ENCODE measurements around the gene TMEM271. TPM values are rescaled to one million over a fixed set of nuclear protein-coding genes. Genes with fewer than 3 reads are reported as not detected.
"Not testable (repeated sequence)": the region's sequence is repeated elsewhere in the genome, so short reads cannot be mapped to it uniquely, and the experiment has no call there.

The TMEM271 gene
- total RNA-seq, 4 donors from 2014 or later, result 0.17 to 3.6 (median 2.1) TPM

GRCh38 chr4:598925-599324 lies 22.8 kb upstream of the TMEM271 start:
- TF ChIP-seq POLR2A (IDR thresholded peaks at IDR 0.05) (no peak), CTCF (IDR thresholded peaks at IDR 0.05) (no peak)

GRCh38 chr4:592825-593520 lies 16.9 kb upstream of the TMEM271 start:
- H3K4me3 ChIP-seq (ENCODE audit: low read depth, poor library complexity, severe bottlenecking), result no peak overlapping the region
- TF ChIP-seq CTCF (IDR thresholded peaks at IDR 0.05), result no peak
- TF ChIP-seq POLR2A (IDR thresholded peaks at IDR 0.05), result no peak
- peak in 1 of 2 donors; percentile 42 for DNase-seq (ENCODE audit: low spot score in 2 of 2)
- intact Hi-C loops (cut with DNase I; ENCODE audit: low total_unique reads), result no loop called here
- WGBS, 2 donors, result 81 to 82% methylated on average over 5 of the region's 5 CpGs

More at GRCh38 chr4:598925-599324, 22.8 kb upstream of the TMEM271 start:
- 79 to 80% methylated on average over 3 of the region's 3 CpGs for WGBS, 2 donors
- DNase-seq (ENCODE audit: low spot score in 2 of 2), result no peak
- intact Hi-C loops (cut with DNase I; ENCODE audit: low total_unique reads), result no loop called here
- no peak overlapping the region for H3K4me3 ChIP-seq (ENCODE audit: low read depth, poor library complexity, severe bottlenecking)

GRCh38 chr4:592178-592577 lies 16.1 kb upstream of the TMEM271 start:
- H3K4me3 ChIP-seq (ENCODE audit: low read depth, poor library complexity, severe bottlenecking); intact Hi-C loops (cut with DNase I; ENCODE audit: low total_unique reads): not testable (repeated sequence)
- DNase-seq (ENCODE audit: low spot score in 2 of 2), result peak in 1 of 2 donors; percentile 37
- whole genome bisulfite sequencing, 2 donors, result 79 to 83% methylated on average over 13 of the region's 13 CpGs

- no peak overlapping the region for H3K4me3 ChIP-seq (ENCODE audit: low read depth, poor library complexity, severe bottlenecking)
- WGBS, 2 donors, result 90 to 92% methylated on average over 12 of the region's 12 CpGs
- intact Hi-C loops (cut with DNase I; ENCODE audit: low total_unique reads), result no loop called here
- DNase-seq (ENCODE audit: low spot score in 2 of 2), result peak in 1 of 2 donors; percentile 49
- TF ChIP-seq POLR2A (IDR thresholded peaks at IDR 0.05), result no peak
- no peak for TF ChIP-seq CTCF (IDR thresholded peaks at IDR 0.05)
Measured at GRCh38 chr4:590313-590841, 14.3 kb upstream of the TMEM271 start.

GRCh38 chr4:589219-589963 lies 13.3 kb upstream of the TMEM271 start:
- WGBS, 2 donors, result 80 to 85% methylated on average over 16 of the region's 16 CpGs
- TF ChIP-seq POLR2A (IDR thresholded peaks at IDR 0.05) (no peak), CTCF (IDR thresholded peaks at IDR 0.05) (no peak)
- no peak overlapping the region for H3K4me3 ChIP-seq (ENCODE audit: low read depth, poor library complexity, severe bottlenecking)
- peak in 1 of 2 donors; percentile 50 for DNase-seq (ENCODE audit: low spot score in 2 of 2)
- intact Hi-C loops (cut with DNase I; ENCODE audit: low total_unique reads), result no loop called here

GRCh38 chr4:588351-588849 lies 12.3 kb upstream of the TMEM271 start:
- DNase-seq (ENCODE audit: low spot score in 2 of 2), result peak in 1 of 2 donors; percentile 70
- TF ChIP-seq CTCF (IDR thresholded peaks at IDR 0.05) (no peak), POLR2A (IDR thresholded peaks at IDR 0.05) (no peak)
- no peak overlapping the region for H3K4me3 ChIP-seq (ENCODE audit: low read depth, poor library complexity, severe bottlenecking)
- intact Hi-C loops (cut with DNase I; ENCODE audit: low total_unique reads), result no loop called here
- 80 to 83% methylated on average over 36 of the region's 36 CpGs for WGBS, 2 donors
